ENCODE data around the gene FRMD4A.

FRMD4A gene

GRCh38 chr10:14134275-14134674 lies 196.4 kb downstream of the FRMD4A start:
- Histone ChIP-seq H3K36me3 (no peaks in the 10 kb centered on the region), H3K4me1 (no peaks in the 10 kb centered on the region), H3K27me3 (no peaks in the 10 kb centered on the region), H3K4me3 (ENCODE audit: low read depth, low read length) (no peak overlapping the region), H3K9me3 (no peaks in the 10 kb centered on the region)
- TF ChIP-seq CTCF (IDR thresholded peaks at IDR 0.05; ENCODE audit: low read depth, low read length): no peak
- no peak for DNase-seq

GRCh38 chr10:14131261-14131960 lies 199.3 kb downstream of the FRMD4A start:
- no peaks in the 10 kb centered on the region for H3K36me3 ChIP-seq

GRCh38 chr10:14129770-14130169 lies 201.0 kb downstream of the FRMD4A start:
- Histone ChIP-seq H3K9me3 (no peaks in the 10 kb centered on the region), H3K4me1 (no peaks in the 10 kb centered on the region), H3K4me3 (ENCODE audit: low read depth, low read length) (no peak overlapping the region), H3K36me3 (no peaks in the 10 kb centered on the region), H3K27me3 (no peaks in the 10 kb centered on the region; the same call in 1 of the 2 replicates)
- TF ChIP-seq CTCF (IDR thresholded peaks at IDR 0.05; ENCODE audit: low read depth, low read length): no peak
- DNase-seq: no peak

More at GRCh38 chr10:14131261-14131960, 199.3 kb downstream of the FRMD4A start:
- no peak for TF ChIP-seq CTCF (IDR thresholded peaks at IDR 0.05; ENCODE audit: low read depth, low read length)
- no peaks in the 10 kb centered on the region for H3K4me1 ChIP-seq
- H3K9me3 ChIP-seq: no peaks in the 10 kb centered on the region
- H3K4me3 ChIP-seq (ENCODE audit: low read depth, low read length): no peak overlapping the region
- no peaks in the 10 kb centered on the region; the same call in 1 of the 2 replicates for H3K27me3 ChIP-seq
- no peak for DNase-seq

DNA sequence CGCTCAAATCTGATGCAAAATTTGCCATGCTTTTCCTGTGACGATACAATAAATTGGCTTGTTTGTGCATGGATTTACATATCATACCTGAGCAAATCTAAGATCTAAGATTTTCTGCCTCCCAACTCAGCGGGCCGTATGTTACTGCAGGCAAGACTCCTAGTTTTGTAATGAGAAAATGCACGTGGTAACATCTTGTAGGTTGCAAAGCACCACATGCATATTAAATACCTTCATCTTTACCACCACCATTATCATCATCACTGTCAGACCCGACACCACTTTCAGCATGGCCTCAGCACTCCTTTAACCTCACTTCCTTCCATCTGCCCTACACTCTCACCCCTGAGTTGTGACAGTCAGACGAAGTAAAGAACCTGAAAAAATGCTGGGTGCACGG lies 202.2 kb downstream of the FRMD4A start:
- Histone ChIP-seq H3K36me3 (no peaks in the 10 kb centered on the region), H3K4me1 (no peaks in the 10 kb centered on the region), H3K4me3 (ENCODE audit: low read depth, low read length) (no peak overlapping the region), H3K27me3 (no peaks in the 10 kb centered on the region; the same call in 1 of the 2 replicates), H3K9me3 (no peaks in the 10 kb centered on the region)
- no peak for DNase-seq
- no peak for TF ChIP-seq CTCF (IDR thresholded peaks at IDR 0.05; ENCODE audit: low read depth, low read length)

- Histone ChIP-seq H3K27me3 (no peaks in the 10 kb centered on the region; the same call in 1 of the 2 replicates), H3K36me3 (no peaks in the 10 kb centered on the region), H3K9me3 (no peaks in the 10 kb centered on the region), H3K4me1 (no peaks in the 10 kb centered on the region), H3K4me3 (ENCODE audit: low read depth, low read length) (no peak overlapping the region)
- TF ChIP-seq CTCF (IDR thresholded peaks at IDR 0.05; ENCODE audit: low read depth, low read length): no peak
- DNase-seq: no peak
Measured at GRCh38 chr10:14126697-14127440, 203.9 kb downstream of the FRMD4A start.

- H3K36me3 ChIP-seq: no peaks in the 10 kb centered on the region
- no peak for DNase-seq
- H3K4me3 ChIP-seq (ENCODE audit: low read depth, low read length): no peak overlapping the region
- TF ChIP-seq CTCF (IDR thresholded peaks at IDR 0.05; ENCODE audit: low read depth, low read length): no peak
- no peaks in the 10 kb centered on the region; the same call in 1 of the 2 replicates for H3K27me3 ChIP-seq
- no peaks in the 10 kb centered on the region for H3K9me3 ChIP-seq
- H3K4me1 ChIP-seq: no peaks in the 10 kb centered on the region
Measured at GRCh38 chr10:14125564-14125963, 205.2 kb downstream of the FRMD4A start.

All from BE2C (cell line).